Amygdala (tissue), 56 donors: ENCODE results near the gene USF3.

Experiments
- DNase-seq, 56 donors: peaks; one replicate each; lab custom pipeline; 2025; lab: John Stamatoyannopoulos, UW

Gene USF3

DNA sequence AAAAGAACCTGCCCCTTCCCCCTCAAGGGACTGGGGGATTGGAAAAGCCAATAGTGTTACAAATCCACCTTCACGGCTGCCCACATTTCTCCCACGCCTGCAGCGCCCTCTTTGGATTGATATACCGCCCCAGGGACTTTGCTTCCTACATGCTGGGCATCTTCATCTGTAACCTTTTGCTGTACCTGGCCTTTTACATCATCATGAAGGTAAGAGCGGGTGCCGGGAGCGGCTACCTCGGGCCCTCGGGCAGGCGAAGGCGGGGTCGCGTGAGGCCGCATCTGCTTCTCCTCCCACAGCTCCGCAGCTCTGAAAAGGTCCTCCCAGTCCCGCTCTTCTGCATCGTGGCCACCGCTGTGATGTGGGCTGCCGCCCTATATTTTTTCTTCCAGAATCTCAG is 73.1 kb downstream of the USF3 start:
- DNase-seq, result no peak

DNA sequence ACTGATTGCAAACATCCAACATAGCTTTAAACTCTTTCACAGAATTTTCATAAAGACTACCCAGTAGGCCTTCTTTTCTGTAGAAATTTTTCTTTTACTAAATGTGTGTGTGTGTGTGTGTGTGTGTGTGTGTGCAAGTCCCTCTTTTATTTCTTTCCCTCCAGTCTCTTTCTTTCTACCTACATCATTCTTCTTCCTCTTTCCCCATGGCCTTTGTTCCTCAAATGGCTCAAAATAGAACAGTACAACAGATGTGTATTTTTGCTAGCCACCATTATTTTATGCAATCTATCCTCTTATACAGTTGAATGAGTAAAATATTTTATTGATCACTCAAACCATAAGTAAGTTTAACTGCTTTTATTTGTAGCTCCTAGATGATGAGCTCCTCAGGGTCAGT is 76.4 kb downstream of the USF3 start:
- DNase-seq, result no peak

DNA sequence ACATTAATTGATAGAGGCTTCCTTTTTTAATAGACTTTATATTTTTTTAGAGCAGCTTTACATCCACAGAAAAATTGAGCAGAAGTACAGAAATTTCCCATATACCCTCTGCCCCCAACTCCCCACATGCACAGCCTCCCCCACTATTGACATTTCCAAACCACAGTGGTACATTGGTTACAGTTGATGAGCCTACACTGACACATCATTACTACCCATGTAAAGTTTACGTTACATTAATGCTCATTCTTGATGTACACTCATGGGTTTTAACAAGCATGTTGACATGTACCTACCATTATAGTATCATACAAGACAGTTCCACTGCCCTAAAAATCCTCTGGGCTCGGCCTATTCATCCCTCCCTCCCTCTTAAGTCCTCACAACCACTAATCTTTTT is 78.7 kb downstream of the USF3 start:
- DNase-seq, result no peak

DNA sequence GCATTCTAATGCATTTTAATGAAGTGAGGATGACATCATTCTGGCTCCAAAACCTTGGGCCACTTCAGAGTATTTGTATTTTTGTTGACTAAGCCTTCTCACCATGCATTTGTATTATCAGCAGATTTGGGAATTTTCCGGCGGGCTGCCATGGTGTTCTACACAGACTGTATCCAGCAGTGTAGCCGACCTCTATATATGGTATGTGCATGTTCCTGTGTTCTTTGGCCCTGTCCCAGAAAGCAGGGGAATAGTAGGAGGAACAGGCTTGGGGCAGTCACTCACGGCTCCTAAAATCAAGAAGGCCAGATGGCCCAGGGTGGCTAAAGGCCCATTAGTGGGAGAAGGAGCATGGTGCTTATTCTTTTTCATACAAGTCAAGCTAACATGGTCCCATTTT is 80.5 kb downstream of the USF3 start:
- no peak for DNase-seq

DNA sequence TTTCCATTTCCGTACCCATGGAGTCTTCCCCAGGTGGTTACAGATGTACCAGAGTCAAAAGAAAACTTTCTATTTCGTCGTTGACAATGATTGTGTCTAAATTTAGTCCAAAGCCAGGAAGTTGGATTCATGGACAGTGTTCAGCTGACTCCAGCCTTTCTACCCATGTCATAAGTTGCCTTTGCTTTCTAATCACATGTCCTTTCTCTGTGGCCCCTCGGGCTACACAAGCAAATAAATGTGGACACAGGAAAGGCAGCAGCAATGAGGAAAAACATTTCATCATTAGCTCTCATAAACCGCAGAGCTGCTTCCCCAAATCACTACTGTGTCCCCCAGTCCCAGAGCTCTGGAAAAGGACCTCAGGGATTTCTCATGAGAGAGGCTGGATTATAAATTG is 82.0 kb downstream of the USF3 start:
- no peak for DNase-seq

DNA sequence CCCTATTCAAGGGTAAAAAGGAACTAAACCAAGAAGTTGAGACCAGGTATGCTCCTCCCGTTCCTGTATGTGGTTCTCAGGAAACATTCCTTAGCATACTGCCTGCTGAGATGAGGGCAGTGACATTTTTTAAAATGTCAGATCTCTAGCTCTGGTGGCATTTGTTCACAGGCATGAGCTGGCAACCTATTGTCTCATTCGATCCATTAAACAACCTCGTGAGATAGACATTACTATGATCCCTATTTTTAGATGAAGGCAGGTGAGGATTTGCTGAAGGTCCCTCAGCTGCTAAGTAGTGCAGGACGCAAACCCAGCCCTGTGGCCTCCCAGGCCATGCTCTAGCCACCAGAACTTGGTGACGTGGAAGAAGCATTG is 89.2 kb downstream of the USF3 start:
- DNase-seq, result no peak

DNA sequence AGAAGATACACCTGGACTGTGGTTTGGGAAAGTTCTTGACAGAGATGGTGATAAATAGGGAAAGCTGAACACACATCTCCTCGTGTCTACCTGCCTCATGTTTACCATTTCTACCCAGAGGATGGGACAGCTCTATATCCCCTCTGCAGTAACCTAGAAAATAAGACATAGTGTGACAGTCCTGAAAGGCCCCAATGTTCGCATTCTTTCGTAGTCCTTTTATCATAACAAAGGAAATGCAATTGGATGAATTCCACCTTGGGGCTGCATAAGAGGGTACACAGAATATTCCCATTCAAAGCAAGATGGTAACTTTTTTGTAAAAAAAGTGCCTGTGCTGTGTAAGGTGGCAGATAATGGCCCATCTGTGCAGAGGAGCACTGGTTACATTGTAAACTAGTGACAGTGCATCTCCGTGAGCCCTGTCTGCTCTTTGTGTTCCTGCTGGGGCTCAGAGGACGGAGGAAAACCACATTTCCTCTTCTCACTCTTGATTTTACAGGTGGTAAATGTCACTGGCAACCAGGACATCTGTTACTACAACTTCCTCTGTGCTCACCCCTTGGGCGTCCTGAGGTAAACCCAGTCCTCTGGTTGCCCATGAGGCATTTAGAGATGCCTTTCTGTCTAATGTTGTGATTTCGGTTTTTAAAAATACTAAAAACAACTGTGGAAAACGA is 89.8 kb downstream of the USF3 start:
- no peak for DNase-seq

DNA sequence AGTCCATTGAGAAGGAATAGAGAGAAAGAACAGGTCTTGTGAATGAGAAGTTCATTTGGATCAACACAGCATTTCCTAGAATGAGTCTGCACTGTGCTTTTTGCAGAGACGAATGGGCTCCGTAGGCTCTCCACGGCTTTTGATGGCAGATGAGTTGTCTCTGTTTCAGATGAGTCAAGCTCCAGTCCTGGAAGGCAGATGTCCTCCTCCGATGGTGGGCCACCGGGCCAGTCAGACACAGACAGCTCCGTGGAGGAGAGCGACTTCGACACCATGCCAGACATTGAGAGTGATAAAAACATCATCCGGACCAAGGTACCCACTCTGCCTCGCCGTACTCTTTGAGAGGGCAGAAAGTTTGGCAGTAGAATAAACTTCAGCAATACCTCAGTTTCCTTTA is 93.6 kb downstream of the USF3 start:
- peak in 3 of 56 donors; percentile 2 to 12 (median 4) for DNase-seq

DNA sequence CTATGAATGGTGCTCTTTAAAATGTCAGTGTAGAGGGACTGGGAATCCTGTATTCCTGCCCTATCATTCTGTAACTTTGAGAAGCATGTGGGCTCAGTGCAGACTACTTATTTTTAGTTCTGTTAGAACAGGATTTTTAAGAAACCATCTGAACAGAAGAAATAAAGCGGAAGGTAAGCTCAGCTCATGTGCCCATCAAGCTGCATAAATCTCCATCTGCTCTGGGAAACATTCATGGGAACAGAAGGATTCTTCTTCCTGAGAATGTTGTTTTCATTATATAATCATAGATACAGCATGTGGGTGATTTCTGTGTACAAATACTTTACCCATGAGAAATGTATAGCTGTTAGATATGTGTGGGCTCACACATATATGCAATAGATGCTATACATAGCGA is 94.2 kb downstream of the USF3 start:
- DNase-seq, result no peak

DNA sequence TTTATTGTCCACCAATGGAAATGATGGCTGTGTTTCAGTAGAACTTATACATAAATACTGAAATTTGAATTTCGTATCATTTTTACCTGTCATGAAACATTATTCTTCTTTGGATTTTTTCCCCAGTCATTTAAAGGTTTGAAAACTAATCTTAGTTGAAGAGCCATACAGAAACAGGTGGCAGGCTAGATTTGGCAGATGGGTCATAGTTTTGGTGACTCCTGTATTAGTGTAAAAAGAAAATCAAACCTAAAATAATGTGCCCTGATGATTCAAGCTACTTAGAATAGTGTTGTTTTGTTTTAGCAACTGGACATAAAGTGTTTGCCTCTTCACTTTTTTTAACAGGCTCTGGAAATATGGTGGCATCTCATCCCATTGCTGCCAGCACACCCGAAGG is 95.2 kb downstream of the USF3 start:
- DNase-seq, result no peak

DNA sequence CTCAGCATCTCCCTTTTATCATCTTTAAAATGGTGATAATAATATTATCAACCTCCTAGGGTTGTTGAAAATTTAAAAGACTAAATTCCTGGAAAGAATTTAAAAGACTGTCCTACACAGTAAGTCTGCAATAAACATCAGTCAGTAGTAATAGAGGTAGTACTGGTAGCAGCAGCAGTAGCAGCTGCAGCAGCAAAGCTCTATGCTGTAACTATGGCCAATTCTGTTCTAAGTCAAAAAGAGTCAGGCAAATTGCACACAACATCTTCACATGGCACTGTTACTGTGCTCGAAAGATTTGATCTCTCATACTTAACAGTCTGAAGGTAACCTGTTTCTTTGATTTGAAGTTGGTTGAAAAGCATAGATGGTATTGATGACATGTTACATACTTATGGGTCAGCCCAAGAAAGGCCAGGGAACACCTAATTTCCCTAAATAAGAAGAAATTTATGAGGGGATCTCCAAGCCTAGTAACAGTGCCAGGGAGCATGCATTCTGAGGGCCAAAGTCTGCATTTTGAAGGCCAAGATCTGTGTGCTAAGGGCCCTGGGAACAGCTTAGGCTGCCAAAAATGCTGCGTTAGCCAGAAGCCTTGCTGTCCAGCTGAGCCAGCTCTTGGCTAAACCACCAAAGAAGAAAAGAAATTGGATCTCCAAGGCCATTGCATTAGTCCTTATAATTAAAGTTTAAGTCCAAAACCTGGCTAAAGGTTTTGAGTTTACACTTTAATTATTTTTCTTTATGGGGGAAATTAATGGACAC is 95.8 kb downstream of the USF3 start:
- peak in 17 of 56 donors; percentile 2 to 46 (median 18) for DNase-seq
